Chondrocyte (in vitro differentiated cells): ENCODE measurements around the gene BCL2. TPM values are rescaled to one million over a fixed set of nuclear protein-coding genes. Genes with fewer than 3 reads are reported as not detected.

Source experiments
- DNase-seq: peaks from one replicate; pipeline ENCODE4 v3.0.0; 2021; ENCODE audit warnings: mixed read lengths, low spot score
- H3K27ac Mint-ChIP-seq: one replicate; pipeline ENCODE4 v1.8.0; 2021; ENCODE audit warnings: mild to moderate bottlenecking, moderate library complexity, mixed read lengths; ENCODE audit not compliant: unreplicated experiment
- H3K27me3 Mint-ChIP-seq: 2 replicates; pipeline ENCODE4 v1.8.0; 2021; ENCODE audit warnings: low read depth, mixed read lengths
- H3K36me3 Mint-ChIP-seq: 2 replicates; pipeline ENCODE4 v1.8.0; 2021; ENCODE audit warnings: low read depth, mixed read lengths
- H3K4me1 Mint-ChIP-seq: 2 replicates; pipeline ENCODE4 v1.8.0; 2021; ENCODE audit warnings: low read depth, mild to moderate bottlenecking, mixed read lengths
- H3K4me3 Mint-ChIP-seq: one replicate; pipeline ENCODE4 v1.8.0; 2021; ENCODE audit warnings: mild to moderate bottlenecking, moderate library complexity, mixed read lengths; ENCODE audit not compliant: unreplicated experiment
- H3K9me3 Mint-ChIP-seq: 2 replicates; pipeline ENCODE4 v1.8.0; 2021; ENCODE audit warnings: low read depth, mixed read lengths
- CTCF ChIP-seq: fragments of 200-600 bp; sonication (generic); IDR thresholded peaks from 2 replicates; pipeline ENCODE4 v1.5.0; 2021; ENCODE audit warnings: antibody characterized with exemption, mild to moderate bottlenecking, moderate library complexity
- total RNA-seq: library from RNA; stranded (reverse); gene quantifications from 3 replicates; pipeline ENCODE4 v1.2.1, GENCODE V29; 2021

The BCL2 gene
- total RNA-seq, 1 donor from 2014 or later: 8.6 TPM

- TF ChIP-seq CTCF: no peak
These were observed 236.5 kb downstream of the BCL2 start for GRCh38 chr18:63083020-63083531.

DNA sequence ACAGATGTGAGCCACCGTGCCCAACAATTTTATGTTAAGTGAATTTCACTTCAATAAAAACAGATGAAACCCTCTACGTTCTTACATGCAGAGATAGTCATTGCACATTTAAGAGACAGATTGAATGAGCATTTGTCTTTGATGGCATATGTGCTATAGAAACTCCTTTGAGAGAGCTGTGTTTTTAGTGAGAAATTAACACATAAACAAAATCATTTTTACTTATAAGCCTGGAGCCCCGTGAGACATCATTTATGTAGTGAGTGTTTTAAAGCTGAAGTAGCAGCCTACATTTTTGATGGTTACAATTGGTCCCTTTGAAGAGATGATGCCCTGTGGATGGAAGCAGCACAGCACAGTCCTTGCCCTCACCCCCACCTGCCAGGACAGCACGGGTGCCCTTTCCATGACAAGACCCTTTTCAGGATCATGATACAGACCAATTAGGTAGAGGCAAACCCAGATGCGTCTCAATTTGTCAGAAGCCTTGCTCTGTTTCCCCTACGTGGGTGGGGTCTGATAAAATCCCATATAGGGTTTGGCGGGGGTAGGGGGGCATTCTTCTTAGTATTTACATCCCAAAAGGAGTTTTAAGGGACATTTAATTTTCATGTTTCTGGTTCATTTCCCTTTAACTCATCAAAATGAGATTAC, 237.1 kb downstream of the BCL2 start:
- no peak for DNase-seq
- TF ChIP-seq CTCF: no peak
- Mint-ChIP-seq H3K4me1 (no peaks in the 10 kb centered on the region), H3K9me3 (peaks cover 9% of the 10 kb centered on the region), H3K27ac (no peak overlapping the region), H3K4me3 (no peak overlapping the region), H3K36me3 (peaks cover 4% of the 10 kb centered on the region), H3K27me3 (peaks cover 5% of the 10 kb centered on the region)

More at GRCh38 chr18:63083020-63083531, 236.5 kb downstream of the BCL2 start:
- Mint-ChIP-seq H3K4me1 (no peaks in the 10 kb centered on the region), H3K4me3 (no peak overlapping the region), H3K27me3 (peaks cover 5% of the 10 kb centered on the region), H3K9me3 (peaks cover 9% of the 10 kb centered on the region), H3K36me3 (peaks cover 4% of the 10 kb centered on the region), H3K27ac (no peak overlapping the region)
- DNase-seq: no peak

DNA sequence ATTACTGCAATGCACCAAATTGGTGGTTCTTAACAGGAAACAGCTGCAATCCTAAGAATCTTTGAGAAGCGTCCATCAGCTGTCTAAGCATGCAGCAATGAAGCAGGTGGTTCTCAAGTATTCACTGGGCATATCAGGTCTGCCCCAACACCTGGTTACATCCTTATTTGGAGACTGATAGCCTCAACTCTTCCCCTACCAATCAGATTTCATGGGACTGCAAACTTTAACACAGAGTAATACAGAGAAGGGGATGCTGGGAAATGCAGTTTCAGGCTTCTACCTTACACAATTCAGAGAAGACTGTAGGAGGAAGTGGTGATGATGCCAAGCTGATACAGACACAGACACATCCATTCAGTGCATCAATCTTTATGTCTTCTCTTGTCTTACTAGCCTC, 240.5 kb downstream of the BCL2 start:
- peaks cover 4% of the 10 kb centered on the region for H3K36me3 Mint-ChIP-seq
- no peak for TF ChIP-seq CTCF
- peaks cover 9% of the 10 kb centered on the region for H3K9me3 Mint-ChIP-seq
- DNase-seq: no peak
- H3K27me3 Mint-ChIP-seq: peaks cover 6% of the 10 kb centered on the region
- H3K27ac Mint-ChIP-seq: no peak overlapping the region
- peaks cover 10% of the 10 kb centered on the region for H3K4me1 Mint-ChIP-seq
- H3K4me3 Mint-ChIP-seq: no peak overlapping the region

DNA sequence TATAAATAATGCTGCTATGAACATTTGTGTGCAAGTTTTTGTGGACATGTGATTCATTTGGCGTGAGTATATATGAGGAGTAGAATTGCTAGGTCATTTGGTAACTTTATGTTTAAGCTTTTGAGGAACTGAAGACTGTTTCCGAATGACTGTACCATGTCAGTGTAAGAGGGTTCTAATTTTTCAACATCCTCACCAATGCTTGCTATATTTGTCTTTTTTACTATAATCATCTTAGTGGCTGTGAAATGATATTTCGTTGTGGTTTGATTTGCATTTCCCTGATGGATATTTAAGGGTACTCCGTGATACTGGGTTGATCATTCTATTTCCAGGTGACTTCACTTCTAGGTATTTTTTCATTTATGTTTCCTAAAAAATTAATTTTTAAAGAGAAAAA, 241.1 kb downstream of the BCL2 start:
- H3K9me3 Mint-ChIP-seq: peaks cover 9% of the 10 kb centered on the region
- no peak overlapping the region for H3K4me3 Mint-ChIP-seq
- peaks cover 4% of the 10 kb centered on the region for H3K36me3 Mint-ChIP-seq
- TF ChIP-seq CTCF: no peak
- no peak for DNase-seq
- H3K4me1 Mint-ChIP-seq: peaks cover 10% of the 10 kb centered on the region
- H3K27ac Mint-ChIP-seq: no peak overlapping the region
- peaks cover 6% of the 10 kb centered on the region for H3K27me3 Mint-ChIP-seq

GRCh38 chr18:63074981-63075404, 244.6 kb downstream of the BCL2 start:
- peaks cover 10% of the 10 kb centered on the region for H3K4me1 Mint-ChIP-seq
- H3K27ac Mint-ChIP-seq: peak overlapping the region; percentile 91
- H3K36me3 Mint-ChIP-seq: peaks cover 3% of the 10 kb centered on the region

More at GRCh38 chr18:63074981-63075404, 244.6 kb downstream of the BCL2 start:
- peak; percentile 25 for TF ChIP-seq CTCF
- H3K27me3 Mint-ChIP-seq: peaks cover 8% of the 10 kb centered on the region
- H3K4me3 Mint-ChIP-seq: peak overlapping the region; percentile 80
- no peak for DNase-seq
- peaks cover 7% of the 10 kb centered on the region for H3K9me3 Mint-ChIP-seq
